ENCODE data around the gene C19orf81. TPM values are rescaled to one million over a fixed set of nuclear protein-coding genes. Genes with fewer than 3 reads are reported as not detected.

C19orf81 gene
- total RNA-seq, 4 donors from 2014 or later, result not detected

GRCh38 chr19:50694815-50695145 lies 45.5 kb downstream of the C19orf81 start:
- peaks cover 33 to 45% (median 35%) of the 10 kb centered on the region in 3 donors for H3K27me3 ChIP-seq
- H3K4me1 ChIP-seq, result no peaks in the 10 kb centered on the region

GRCh38 chr19:50695251-50696093 lies 46.2 kb downstream of the C19orf81 start:
- intact Hi-C loops (cut with DNase I; ENCODE audit: low total_unique reads), result no loop called here
- no peak for TF ChIP-seq CTCF (IDR thresholded peaks at IDR 0.05 in 4 of 5, conservative IDR thresholded peaks at IDR 0.05 in 1 of 5)
- TF ChIP-seq POLR2A (IDR thresholded peaks at IDR 0.05), result no peak
- Histone ChIP-seq H3K27me3 (peaks cover 33 to 45% (median 35%) of the 10 kb centered on the region in 3 donors), H3K36me3 (no peaks in the 10 kb centered on the region), H3K27ac (no peak overlapping the region), H3K4me3 (no peak overlapping the region), H3K9me3 (no peaks in the 10 kb centered on the region), H3K4me1 (no peaks in the 10 kb centered on the region)
- DNase-seq (no peak), ATAC-seq (no peak)
- in situ Hi-C loops (cut with MboI; ENCODE audit: low sequenced_read_pairs in 4 of 4), result no loop called here

More at GRCh38 chr19:50694815-50695145, 45.5 kb downstream of the C19orf81 start:
- DNase-seq (no peak), ATAC-seq (no peak)
- Histone ChIP-seq H3K36me3 (no peaks in the 10 kb centered on the region), H3K27ac (no peak overlapping the region), H3K4me3 (no peak overlapping the region), H3K9me3 (no peaks in the 10 kb centered on the region)
- in situ Hi-C loops (cut with MboI; ENCODE audit: low sequenced_read_pairs in 4 of 4) (no loop called here), intact Hi-C loops (cut with DNase I; ENCODE audit: low total_unique reads) (no loop called here)
- TF ChIP-seq CTCF (IDR thresholded peaks at IDR 0.05 in 4 of 5, conservative IDR thresholded peaks at IDR 0.05 in 1 of 5), result no peak
- TF ChIP-seq POLR2A (IDR thresholded peaks at IDR 0.05), result no peak

GRCh38 chr19:50696094-50696483 lies 46.8 kb downstream of the C19orf81 start:
- Histone ChIP-seq H3K9me3 (no peaks in the 10 kb centered on the region), H3K27ac (no peak overlapping the region), H3K4me3 (no peak overlapping the region), H3K27me3 (peaks cover 33 to 45% (median 35%) of the 10 kb centered on the region in 3 donors), H3K36me3 (no peaks in the 10 kb centered on the region), H3K4me1 (no peaks in the 10 kb centered on the region)
- DNase-seq, result no peak
- in situ Hi-C loops (cut with MboI; ENCODE audit: low sequenced_read_pairs in 4 of 4), result no loop called here
- no peak for ATAC-seq
- intact Hi-C loops (cut with DNase I; ENCODE audit: low total_unique reads), result no loop called here
- TF ChIP-seq CTCF (IDR thresholded peaks at IDR 0.05 in 4 of 5, conservative IDR thresholded peaks at IDR 0.05 in 1 of 5), result no peak
- TF ChIP-seq POLR2A (IDR thresholded peaks at IDR 0.05), result no peak

- Histone ChIP-seq H3K4me1 (no peaks in the 10 kb centered on the region), H3K27me3 (peaks cover 27 to 33% (median 31%) of the 10 kb centered on the region in 3 donors), H3K4me3 (no peak overlapping the region), H3K27ac (no peak overlapping the region), H3K9me3 (no peaks in the 10 kb centered on the region), H3K36me3 (no peaks in the 10 kb centered on the region)
- no peak for DNase-seq
- ATAC-seq, result no peak
- intact Hi-C loops (cut with DNase I; ENCODE audit: low total_unique reads) (no loop called here), in situ Hi-C loops (cut with MboI; ENCODE audit: low sequenced_read_pairs in 4 of 4) (no loop called here)
- no peak for TF ChIP-seq POLR2A (IDR thresholded peaks at IDR 0.05)
- no peak for TF ChIP-seq CTCF (IDR thresholded peaks at IDR 0.05 in 4 of 5, conservative IDR thresholded peaks at IDR 0.05 in 1 of 5)
Observed at GRCh38 chr19:50697414-50698124, 48.3 kb downstream of the C19orf81 start.
